ENCODE data around the gene TEX36. TPM values are rescaled to one million over a fixed set of nuclear protein-coding genes. Genes with fewer than 3 reads are reported as not detected.

The TEX36 gene, protein sequence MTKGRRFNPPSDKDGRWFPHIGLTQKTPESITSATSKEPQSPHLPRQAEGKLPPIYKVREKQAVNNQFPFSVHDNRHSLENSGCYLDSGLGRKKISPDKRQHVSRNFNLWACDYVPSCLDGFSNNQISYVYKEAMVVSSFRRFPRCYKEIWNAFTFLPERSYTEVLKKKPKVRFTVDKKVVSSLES
- polyA plus RNA-seq (2013, experiment 1 of 2): not detected
- not detected for polyA plus RNA-seq (2013, experiment 2 of 2)

DNA sequence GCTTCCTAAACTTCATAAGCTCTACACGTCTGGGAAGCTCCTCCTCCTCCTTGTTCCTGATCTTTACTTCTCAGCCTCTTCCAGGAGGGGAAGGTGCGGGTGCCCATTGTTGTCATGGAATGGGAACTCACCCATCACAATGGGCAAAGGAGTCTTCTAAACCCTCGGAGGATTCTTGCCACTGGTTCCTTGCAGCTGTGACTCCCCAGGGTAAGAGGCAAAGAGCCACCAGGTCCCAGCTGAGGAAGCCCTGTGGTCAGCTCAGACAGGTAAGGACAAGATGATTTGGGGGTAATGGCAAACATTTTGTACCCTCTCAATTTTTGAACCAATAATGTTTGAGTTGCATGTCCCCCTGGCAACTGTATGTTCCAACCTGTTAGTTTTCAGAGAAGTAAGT, at the start of gene TEX36:
Gene TEX36, minus strand, starts transcription at position 101 of the 400 bp plus-strand sequence. CDS start 174 bp downstream, outside the sequence.
- H3K79me2 ChIP-seq (ENCODE audit: control insufficient read depth, insufficient read depth, low read length): no peaks in the 10 kb centered on the region
- H4K8ac ChIP-seq (ENCODE audit: low read depth, low read length): no peak within 1 kb of the TSS
- no peak within 1 kb of the TSS for H2AK5ac ChIP-seq (ENCODE audit: low read length)
- H2BK120ac ChIP-seq (ENCODE audit: low read depth, low read length): no peak within 1 kb of the TSS
- no peak within 1 kb of the TSS for H2BK5ac ChIP-seq (ENCODE audit: low read length)
- no peak within 1 kb of the TSS for H4K5ac ChIP-seq (ENCODE audit: low read length)
- H3K9ac ChIP-seq (ENCODE audit: low read length): no peak within 1 kb of the TSS
- no peak within 1 kb of the TSS for H3K4ac ChIP-seq (ENCODE audit: low read depth, low read length)
- no peak within 1 kb of the TSS for H3K18ac ChIP-seq (ENCODE audit: low read length)
- WGBS (ENCODE audit: extremely low coverage, insufficient coverage, low lambda C conversion rate): no CpG with 5 or more reads among the region's 3 CpGs
- H3K27me3 ChIP-seq (ENCODE audit: insufficient read depth, low read length, poor library complexity): no peaks in the 10 kb centered on the region
- no peak within 1 kb of the TSS for H3K4me3 ChIP-seq (ENCODE audit: low read length)
- H3K79me1 ChIP-seq (ENCODE audit: low read length): no peaks in the 10 kb centered on the region
- no peak within 1 kb of the TSS for H2BK15ac ChIP-seq (replicated peaks; ENCODE audit: low read depth)
- no peaks in the 10 kb centered on the region for H3K36me3 ChIP-seq (ENCODE audit: control insufficient read depth, insufficient read depth, low read length)
- no peak within 1 kb of the TSS for H3K23ac ChIP-seq (ENCODE audit: low read length)
- no peak within 1 kb of the TSS for H3K27ac ChIP-seq (ENCODE audit: low read depth, low read length)
- DNase-seq: no peak
- H3K4me2 ChIP-seq (ENCODE audit: low read length): no peak within 1 kb of the TSS
- H3K56ac ChIP-seq (ENCODE audit: low read length): no peak within 1 kb of the TSS
- no peaks in the 10 kb centered on the region for H3K4me1 ChIP-seq (ENCODE audit: control insufficient read depth, low read depth, low read length)

DNA sequence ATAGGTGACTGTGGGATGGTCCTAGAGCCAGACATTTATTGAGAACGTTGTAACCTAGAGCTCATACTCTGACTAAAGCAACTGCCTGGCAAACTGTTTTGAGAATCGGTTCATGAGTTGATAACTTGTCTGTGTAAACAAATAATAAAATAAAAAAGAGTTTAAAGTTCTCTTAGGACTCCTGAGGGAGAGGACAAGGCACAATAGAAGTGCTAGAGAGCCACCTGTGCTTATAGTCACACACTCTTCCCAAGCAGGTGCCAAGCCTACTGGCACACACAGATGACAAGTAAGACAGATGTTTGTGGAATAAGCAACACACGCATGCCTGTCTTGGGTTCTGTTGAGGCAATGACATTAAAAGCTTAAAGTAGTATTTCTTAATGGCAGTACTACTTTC, 44.5 kb upstream of the TEX36 start:
- Histone ChIP-seq H3K18ac (ENCODE audit: low read length) (no peak overlapping the region), H2BK5ac (ENCODE audit: low read length) (no peak overlapping the region), H3K4me2 (ENCODE audit: low read length) (no peak overlapping the region), H3K4ac (ENCODE audit: low read depth, low read length) (no peak overlapping the region), H3K23ac (ENCODE audit: low read length) (no peak overlapping the region), H4K5ac (ENCODE audit: low read length) (no peak overlapping the region), H3K4me1 (ENCODE audit: control insufficient read depth, low read depth, low read length) (no peaks in the 10 kb centered on the region), H4K8ac (ENCODE audit: low read depth, low read length) (no peak overlapping the region), H3K27ac (ENCODE audit: low read depth, low read length) (no peak overlapping the region), H3K79me2 (ENCODE audit: control insufficient read depth, insufficient read depth, low read length) (no peaks in the 10 kb centered on the region), H3K79me1 (ENCODE audit: low read length) (no peaks in the 10 kb centered on the region), H3K4me3 (ENCODE audit: low read length) (no peak overlapping the region), H3K36me3 (ENCODE audit: control insufficient read depth, insufficient read depth, low read length) (peaks cover 8% of the 10 kb centered on the region), H3K27me3 (ENCODE audit: insufficient read depth, low read length, poor library complexity) (no peaks in the 10 kb centered on the region), H2BK15ac (replicated peaks; ENCODE audit: low read depth) (no peak overlapping the region), H3K9ac (ENCODE audit: low read length) (no peak overlapping the region), H2BK120ac (ENCODE audit: low read depth, low read length) (no peak overlapping the region), H3K56ac (ENCODE audit: low read length) (no peak overlapping the region), H2AK5ac (ENCODE audit: low read length) (no peak overlapping the region)
- WGBS (ENCODE audit: extremely low coverage, insufficient coverage, low lambda C conversion rate): no CpG with 5 or more reads among the region's 3 CpGs
- no peak for DNase-seq

DNA sequence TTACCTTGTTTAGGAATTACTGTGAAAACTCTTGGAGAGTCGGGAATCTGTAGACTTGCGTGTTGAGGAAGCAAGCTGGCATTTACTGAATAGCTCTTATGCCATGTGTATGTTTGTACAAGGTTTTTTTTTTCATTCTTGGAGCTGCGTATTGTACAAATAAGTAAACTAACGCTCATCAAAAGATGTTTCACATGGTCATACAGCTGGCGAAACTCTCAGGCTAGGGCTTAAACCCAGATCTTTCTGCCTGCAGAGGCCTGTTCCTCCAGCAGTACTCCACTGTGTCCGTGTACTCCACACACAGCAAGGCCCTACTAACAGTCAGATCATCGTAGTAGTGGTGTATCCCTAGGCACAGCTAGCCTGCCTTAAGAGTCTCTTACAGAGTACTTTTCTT, 44.0 kb upstream of the TEX36 start:
- no peak overlapping the region for H3K56ac ChIP-seq (ENCODE audit: low read length)
- no peak overlapping the region for H2BK15ac ChIP-seq (replicated peaks; ENCODE audit: low read depth)
- no peaks in the 10 kb centered on the region for H3K27me3 ChIP-seq (ENCODE audit: insufficient read depth, low read length, poor library complexity)
- DNase-seq: no peak
- H3K79me2 ChIP-seq (ENCODE audit: control insufficient read depth, insufficient read depth, low read length): no peaks in the 10 kb centered on the region
- H4K8ac ChIP-seq (ENCODE audit: low read depth, low read length): no peak overlapping the region
- no peak overlapping the region for H3K4ac ChIP-seq (ENCODE audit: low read depth, low read length)
- H3K4me1 ChIP-seq (ENCODE audit: control insufficient read depth, low read depth, low read length): no peaks in the 10 kb centered on the region
- peaks cover 8% of the 10 kb centered on the region for H3K36me3 ChIP-seq (ENCODE audit: control insufficient read depth, insufficient read depth, low read length)
- H2BK120ac ChIP-seq (ENCODE audit: low read depth, low read length): no peak overlapping the region
- H4K5ac ChIP-seq (ENCODE audit: low read length): no peak overlapping the region
- no CpG with 5 or more reads among the region's 7 CpGs for WGBS (ENCODE audit: extremely low coverage, insufficient coverage, low lambda C conversion rate)
- no peak overlapping the region for H3K4me3 ChIP-seq (ENCODE audit: low read length)
- H2BK5ac ChIP-seq (ENCODE audit: low read length): no peak overlapping the region
- H3K79me1 ChIP-seq (ENCODE audit: low read length): peaks cover 1% of the 10 kb centered on the region
- no peak overlapping the region for H3K27ac ChIP-seq (ENCODE audit: low read depth, low read length)
- no peak overlapping the region for H3K23ac ChIP-seq (ENCODE audit: low read length)
- H3K4me2 ChIP-seq (ENCODE audit: low read length): no peak overlapping the region
- no peak overlapping the region for H3K9ac ChIP-seq (ENCODE audit: low read length)
- H3K18ac ChIP-seq (ENCODE audit: low read length): no peak overlapping the region
- H2AK5ac ChIP-seq (ENCODE audit: low read length): no peak overlapping the region

DNA sequence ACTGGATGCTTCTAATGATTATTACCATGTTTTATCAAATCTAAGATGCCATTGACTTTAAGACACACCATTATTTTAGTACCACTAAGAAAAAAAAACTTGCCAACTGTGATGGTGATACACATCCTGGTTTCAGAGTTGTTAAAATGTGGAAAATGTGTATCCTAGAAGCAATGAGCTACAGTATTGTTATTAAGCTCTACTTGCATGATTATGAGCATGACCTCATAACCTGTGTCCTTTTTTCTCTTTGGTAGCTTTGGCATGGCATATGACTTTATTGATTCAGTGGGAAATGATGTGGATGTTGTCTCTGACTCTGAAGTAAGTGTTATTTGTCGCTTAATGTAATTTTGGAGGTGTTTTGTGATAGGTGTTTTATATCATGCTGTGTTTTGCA, 39.8 kb upstream of the TEX36 start:
- peaks cover 7% of the 10 kb centered on the region for H3K79me1 ChIP-seq (ENCODE audit: low read length)
- H3K56ac ChIP-seq (ENCODE audit: low read length): no peak overlapping the region
- H3K27ac ChIP-seq (ENCODE audit: low read depth, low read length): no peak overlapping the region
- H3K4me2 ChIP-seq (ENCODE audit: low read length): no peak overlapping the region
- no peak overlapping the region for H2BK5ac ChIP-seq (ENCODE audit: low read length)
- no peak overlapping the region for H3K9ac ChIP-seq (ENCODE audit: low read length)
- H3K36me3 ChIP-seq (ENCODE audit: control insufficient read depth, insufficient read depth, low read length): peaks cover 9% of the 10 kb centered on the region
- H2AK5ac ChIP-seq (ENCODE audit: low read length): no peak overlapping the region
- peaks cover 11% of the 10 kb centered on the region for H3K79me2 ChIP-seq (ENCODE audit: control insufficient read depth, insufficient read depth, low read length)
- WGBS (ENCODE audit: extremely low coverage, insufficient coverage, low lambda C conversion rate): 100% methylated on average over 1 of the region's 1 CpG
- no peak overlapping the region for H2BK15ac ChIP-seq (replicated peaks; ENCODE audit: low read depth)
- H3K18ac ChIP-seq (ENCODE audit: low read length): no peak overlapping the region
- no peak overlapping the region for H2BK120ac ChIP-seq (ENCODE audit: low read depth, low read length)
- no peaks in the 10 kb centered on the region for H3K27me3 ChIP-seq (ENCODE audit: insufficient read depth, low read length, poor library complexity)
- H4K5ac ChIP-seq (ENCODE audit: low read length): no peak overlapping the region
- no peak overlapping the region for H3K23ac ChIP-seq (ENCODE audit: low read length)
- no peaks in the 10 kb centered on the region for H3K4me1 ChIP-seq (ENCODE audit: control insufficient read depth, low read depth, low read length)
- DNase-seq: no peak
- H4K8ac ChIP-seq (ENCODE audit: low read depth, low read length): no peak overlapping the region
- no peak overlapping the region for H3K4ac ChIP-seq (ENCODE audit: low read depth, low read length)
- H3K4me3 ChIP-seq (ENCODE audit: low read length): no peak overlapping the region

DNA sequence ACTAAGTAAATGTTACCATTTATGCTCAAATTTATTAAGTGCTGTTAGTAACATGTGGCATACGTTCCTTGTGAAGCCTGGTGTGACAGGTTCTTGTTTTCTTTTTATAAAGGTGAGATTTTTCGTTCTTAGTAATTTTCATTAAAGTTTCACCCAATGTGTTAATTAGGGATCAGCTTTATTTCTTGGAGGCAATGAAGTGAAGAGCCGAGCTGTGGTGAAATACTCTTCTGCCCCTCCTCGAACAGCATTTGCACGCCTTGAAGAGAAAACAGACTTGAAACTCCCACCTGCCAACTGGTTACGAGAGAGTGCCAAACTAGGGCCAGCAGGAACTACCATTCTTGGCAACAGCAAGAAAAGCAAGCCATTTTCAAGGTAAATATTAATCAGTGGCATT, 38.1 kb upstream of the TEX36 start:
- no CpG with 5 or more reads among the region's 6 CpGs for WGBS (ENCODE audit: extremely low coverage, insufficient coverage, low lambda C conversion rate)
- no peak overlapping the region for H3K18ac ChIP-seq (ENCODE audit: low read length)
- peaks cover 7% of the 10 kb centered on the region for H3K36me3 ChIP-seq (ENCODE audit: control insufficient read depth, insufficient read depth, low read length)
- H3K4me3 ChIP-seq (ENCODE audit: low read length): no peak overlapping the region
- no peak for DNase-seq
- no peak overlapping the region for H3K27ac ChIP-seq (ENCODE audit: low read depth, low read length)
- H3K4ac ChIP-seq (ENCODE audit: low read depth, low read length): no peak overlapping the region
- H3K79me1 ChIP-seq (ENCODE audit: low read length): peaks cover 7% of the 10 kb centered on the region
- no peaks in the 10 kb centered on the region for H3K27me3 ChIP-seq (ENCODE audit: insufficient read depth, low read length, poor library complexity)
- no peak overlapping the region for H3K9ac ChIP-seq (ENCODE audit: low read length)
- no peak overlapping the region for H3K4me2 ChIP-seq (ENCODE audit: low read length)
- no peak overlapping the region for H4K5ac ChIP-seq (ENCODE audit: low read length)
- H2BK15ac ChIP-seq (replicated peaks; ENCODE audit: low read depth): no peak overlapping the region
- H2BK5ac ChIP-seq (ENCODE audit: low read length): no peak overlapping the region
- no peaks in the 10 kb centered on the region for H3K4me1 ChIP-seq (ENCODE audit: control insufficient read depth, low read depth, low read length)
- peaks cover 11% of the 10 kb centered on the region for H3K79me2 ChIP-seq (ENCODE audit: control insufficient read depth, insufficient read depth, low read length)
- no peak overlapping the region for H4K8ac ChIP-seq (ENCODE audit: low read depth, low read length)
- H3K56ac ChIP-seq (ENCODE audit: low read length): no peak overlapping the region
- no peak overlapping the region for H2BK120ac ChIP-seq (ENCODE audit: low read depth, low read length)
- H3K23ac ChIP-seq (ENCODE audit: low read length): no peak overlapping the region
- no peak overlapping the region for H2AK5ac ChIP-seq (ENCODE audit: low read length)

DNA sequence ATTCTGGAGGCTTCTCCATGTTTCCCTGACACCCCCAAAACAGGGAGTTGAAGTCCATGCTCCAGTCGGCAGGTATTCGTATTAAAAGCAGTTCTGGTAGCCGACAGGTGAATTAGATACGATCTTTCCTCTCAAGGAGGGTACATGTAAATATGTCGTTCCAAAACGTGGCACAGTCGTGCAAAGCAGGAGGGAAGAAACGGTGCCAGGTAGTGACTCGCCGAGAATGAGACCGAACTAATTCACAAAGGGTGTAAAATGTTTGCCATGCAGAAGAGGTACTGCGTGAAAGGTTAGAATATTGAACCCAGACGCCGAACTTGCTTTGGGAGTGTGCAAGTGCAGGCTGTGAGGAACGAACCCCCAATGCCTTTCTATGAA, 37.0 kb upstream of the TEX36 start:
- no peak for DNase-seq
- Histone ChIP-seq H3K27me3 (ENCODE audit: insufficient read depth, low read length, poor library complexity) (no peaks in the 10 kb centered on the region), H3K4ac (ENCODE audit: low read depth, low read length) (no peak overlapping the region), H3K18ac (ENCODE audit: low read length) (no peak overlapping the region), H3K9ac (ENCODE audit: low read length) (peak overlapping the region; percentile 91), H3K79me2 (ENCODE audit: control insufficient read depth, insufficient read depth, low read length) (peaks cover 11% of the 10 kb centered on the region), H3K56ac (ENCODE audit: low read length) (peak overlapping the region; percentile 98), H3K4me3 (ENCODE audit: low read length) (peak overlapping the region; percentile 99), H2AK5ac (ENCODE audit: low read length) (no peak overlapping the region), H2BK5ac (ENCODE audit: low read length) (no peak overlapping the region), H3K36me3 (ENCODE audit: control insufficient read depth, insufficient read depth, low read length) (peaks cover 5% of the 10 kb centered on the region), H3K79me1 (ENCODE audit: low read length) (peaks cover 7% of the 10 kb centered on the region), H2BK120ac (ENCODE audit: low read depth, low read length) (no peak overlapping the region), H3K4me1 (ENCODE audit: control insufficient read depth, low read depth, low read length) (no peaks in the 10 kb centered on the region), H3K27ac (ENCODE audit: low read depth, low read length) (no peak overlapping the region), H2BK15ac (replicated peaks; ENCODE audit: low read depth) (no peak overlapping the region), H4K5ac (ENCODE audit: low read length) (no peak overlapping the region), H3K4me2 (ENCODE audit: low read length) (peak overlapping the region; percentile 100), H3K23ac (ENCODE audit: low read length) (no peak overlapping the region), H4K8ac (ENCODE audit: low read depth, low read length) (no peak overlapping the region)
- WGBS (ENCODE audit: extremely low coverage, insufficient coverage, low lambda C conversion rate): no CpG with 5 or more reads among the region's 15 CpGs
